DMS53 treated with DMSO at 0.1 percent for 48 hours (cell line): Measurements from ENCODE around the gene ABTB2.
"Not testable (repeated sequence)": the region's sequence is repeated elsewhere in the genome, so short reads cannot be mapped to it uniquely, and the experiment has no call there.

Experiments
- DNase-seq: peaks from one replicate; lab custom pipeline; 2025; ENCODE audit not compliant: unreplicated experiment; lab: John Stamatoyannopoulos, UW

Gene ABTB2

GRCh38 chr11:34357701-34358257 is at the start of gene ABTB2:
Gene ABTB2, minus strand, starts transcription at chr11:34358010.
- peak; percentile 88 for DNase-seq

- no peak for DNase-seq
These were observed 49.5 kb upstream of the ABTB2 start for GRCh38 chr11:34407121-34407813.

- no peak for DNase-seq
These were observed 48.6 kb upstream of the ABTB2 start for GRCh38 chr11:34406413-34406812.

- no peak for DNase-seq
These were observed 47.5 kb upstream of the ABTB2 start for GRCh38 chr11:34405079-34405858.

GRCh38 chr11:34404280-34404679 is 46.5 kb upstream of the ABTB2 start:
- no peak for DNase-seq

GRCh38 chr11:34403431-34403830 is 45.6 kb upstream of the ABTB2 start:
- DNase-seq: no peak

- DNase-seq: no peak
These were observed 40.0 kb upstream of the ABTB2 start for GRCh38 chr11:34397811-34398210.

GRCh38 chr11:34397120-34397519 is 39.3 kb upstream of the ABTB2 start:
- DNase-seq: no peak

- DNase-seq: no peak
These were observed 38.2 kb upstream of the ABTB2 start for GRCh38 chr11:34395916-34396550.

- no peak for DNase-seq
These were observed 37.0 kb upstream of the ABTB2 start for GRCh38 chr11:34394771-34395300.

GRCh38 chr11:34387653-34388052 is 29.8 kb upstream of the ABTB2 start:
- DNase-seq: no peak

GRCh38 chr11:34386356-34386755 is 28.5 kb upstream of the ABTB2 start:
- not testable (repeated sequence) for DNase-seq

GRCh38 chr11:34382532-34383276 is 24.9 kb upstream of the ABTB2 start:
- no peak for DNase-seq

- no peak for DNase-seq
These were observed 24.0 kb upstream of the ABTB2 start for GRCh38 chr11:34381775-34382174.

GRCh38 chr11:34380696-34381095 is 22.9 kb upstream of the ABTB2 start:
- peak; percentile 23 for DNase-seq

- DNase-seq: no peak
These were observed 21.7 kb upstream of the ABTB2 start for GRCh38 chr11:34379539-34379938.

- DNase-seq: no peak
These were observed 21.3 kb upstream of the ABTB2 start for GRCh38 chr11:34379079-34379478.

- no peak for DNase-seq
These were observed 15.9 kb upstream of the ABTB2 start for GRCh38 chr11:34373727-34374126.

- DNase-seq: no peak
These were observed 8.7 kb upstream of the ABTB2 start for GRCh38 chr11:34366522-34366921.

- DNase-seq: no peak
These were observed 6.3 kb upstream of the ABTB2 start for GRCh38 chr11:34364102-34364501.
